Nephron (organoid): Measurements from ENCODE around the gene ACP4.
"Not testable (repeated sequence)": the region's sequence is repeated elsewhere in the genome, so short reads cannot be mapped to it uniquely, and the experiment has no call there.

ENCODE experiments used
- H3K27ac Mint-ChIP-seq, 3 experiments: 2 replicates each; pipeline ENCODE4 v1.8.0; 2020; ENCODE audit warnings: mixed read lengths in 3 of 3, mild to moderate bottlenecking in 2 of 3, moderate library complexity in 1 of 3
- H3K27me3 Mint-ChIP-seq: 2 replicates; pipeline ENCODE4 v1.8.0; 2021; ENCODE audit warnings: low read depth, mild to moderate bottlenecking, moderate library complexity, mixed read lengths
- H3K36me3 Mint-ChIP-seq: 2 replicates; pipeline ENCODE4 v1.8.0; 2020; ENCODE audit warnings: low read depth, mixed read lengths
- H3K4me1 Mint-ChIP-seq: 2 replicates; pipeline ENCODE4 v1.8.0; 2020; ENCODE audit warnings: mixed read lengths
- H3K4me3 Mint-ChIP-seq, 3 experiments: 2 replicates each; pipeline ENCODE4 v1.8.0; 2020; ENCODE audit warnings: mild to moderate bottlenecking in 3 of 3, mixed read lengths in 3 of 3, moderate library complexity in 2 of 3
- H3K9me3 Mint-ChIP-seq: 2 replicates; pipeline ENCODE4 v1.8.0; 2020; ENCODE audit warnings: mixed read lengths
- CTCF ChIP-seq, 3 experiments: fragments of 200-600 bp; sonication (generic); IDR thresholded peaks; one replicate each; pipeline ENCODE4 v1.5.0; 2021; ENCODE audit warnings: antibody characterized with exemption in 3 of 3; ENCODE audit not compliant: unreplicated experiment in 3 of 3

The ACP4 gene

DNA sequence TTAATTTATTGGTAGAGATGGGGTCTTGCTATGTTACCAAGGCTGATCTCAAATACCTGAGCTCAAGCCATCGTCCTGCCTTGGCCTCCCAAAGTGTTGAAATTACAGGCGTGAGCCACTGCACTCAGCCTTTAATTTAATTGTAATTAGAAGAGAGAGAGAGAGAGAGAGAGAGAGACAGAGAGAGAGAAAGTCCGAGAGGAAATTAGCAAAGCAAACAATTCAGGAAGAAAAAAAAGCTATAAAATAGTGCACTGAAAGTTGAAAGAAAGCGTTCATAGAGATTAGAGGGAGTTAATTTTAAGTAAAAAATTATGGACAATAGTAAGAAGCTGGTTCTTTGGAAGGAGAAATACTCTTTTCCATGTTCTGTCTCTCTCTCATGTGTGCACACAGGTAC is 13.0 kb upstream of the ACP4 start:
- H3K27ac Mint-ChIP-seq: no peak overlapping the region
- no peak overlapping the region for H3K4me3 Mint-ChIP-seq
- peaks cover 81% of the 10 kb centered on the region for H3K27me3 Mint-ChIP-seq
- H3K4me1 Mint-ChIP-seq: no peaks in the 10 kb centered on the region
- H3K36me3 Mint-ChIP-seq: no peaks in the 10 kb centered on the region
- H3K9me3 Mint-ChIP-seq: peaks cover 12% of the 10 kb centered on the region
- no peak for TF ChIP-seq CTCF (IDR thresholded peaks at IDR 0.05; ENCODE audit: unreplicated experiment in 3 of 3)

GRCh38 chr19:50777830-50778303 is 12.3 kb upstream of the ACP4 start:
- peaks cover 12% of the 10 kb centered on the region for H3K9me3 Mint-ChIP-seq
- no peaks in the 10 kb centered on the region for H3K4me1 Mint-ChIP-seq
- no peak for TF ChIP-seq CTCF (IDR thresholded peaks at IDR 0.05; ENCODE audit: unreplicated experiment in 3 of 3)
- peak overlapping the region in 1 of 3 experiments; percentile 44 for H3K4me3 Mint-ChIP-seq
- H3K36me3 Mint-ChIP-seq: no peaks in the 10 kb centered on the region
- no peak overlapping the region for H3K27ac Mint-ChIP-seq
- H3K27me3 Mint-ChIP-seq: peaks cover 88% of the 10 kb centered on the region

- Mint-ChIP-seq H3K27ac (no peak overlapping the region), H3K4me3 (no peak overlapping the region), H3K9me3 (peaks cover 12% of the 10 kb centered on the region), H3K36me3 (no peaks in the 10 kb centered on the region), H3K27me3 (peaks cover 91% of the 10 kb centered on the region), H3K4me1 (peaks cover 4% of the 10 kb centered on the region)
- no peak for TF ChIP-seq CTCF (IDR thresholded peaks at IDR 0.05; ENCODE audit: unreplicated experiment in 3 of 3)
Measured at GRCh38 chr19:50778906-50779430, 11.2 kb upstream of the ACP4 start.

DNA sequence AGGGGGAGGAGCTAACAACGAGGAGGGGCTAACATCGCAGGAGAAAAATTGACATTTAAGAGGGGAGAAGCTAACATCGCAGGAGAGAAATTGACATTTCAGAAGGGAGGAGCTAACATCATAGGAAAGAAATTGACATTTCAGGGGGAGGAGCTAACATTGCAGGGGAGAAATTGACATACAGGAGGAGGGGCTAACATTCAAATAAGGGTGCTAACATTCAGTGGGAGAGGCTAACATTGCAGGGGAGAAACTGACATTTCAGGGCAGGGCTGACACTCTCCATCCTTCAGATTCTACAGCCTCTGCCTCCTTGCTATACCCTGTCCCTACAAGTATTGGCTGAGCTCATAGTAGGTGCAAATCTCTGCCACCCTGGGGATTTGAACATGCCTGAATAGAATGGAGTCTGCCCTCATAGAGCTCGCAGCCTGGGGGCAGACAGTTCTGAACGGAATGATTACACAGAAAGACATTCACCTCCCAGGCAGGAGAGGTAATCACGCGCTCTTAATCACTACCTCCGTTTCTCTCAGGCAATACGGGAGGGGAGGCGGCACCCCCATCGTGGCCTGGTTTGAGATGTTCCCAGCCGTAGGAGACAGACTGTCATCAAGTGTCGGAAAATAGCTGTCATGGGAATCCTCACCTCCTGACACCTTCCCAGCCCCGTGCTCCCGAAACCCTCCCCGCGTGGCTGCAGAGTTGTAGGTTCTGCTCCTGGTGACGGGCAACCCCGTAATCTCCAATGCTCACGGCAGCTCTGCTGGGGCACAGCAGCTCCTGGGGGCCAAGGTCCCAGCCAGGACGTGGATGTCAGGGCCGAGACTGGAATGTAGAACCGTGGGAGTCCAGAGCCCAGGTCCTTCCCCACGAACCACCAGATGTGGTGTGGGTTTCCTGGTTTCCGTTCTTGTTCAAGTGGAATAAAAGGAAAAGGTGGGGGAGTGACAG is 10.4 kb upstream of the ACP4 start:
- TF ChIP-seq CTCF (IDR thresholded peaks at IDR 0.05; ENCODE audit: unreplicated experiment in 3 of 3): no peak
- peaks cover 4% of the 10 kb centered on the region for H3K4me1 Mint-ChIP-seq
- H3K27ac Mint-ChIP-seq: no peak overlapping the region
- H3K9me3 Mint-ChIP-seq: peaks cover 12% of the 10 kb centered on the region
- no peak overlapping the region for H3K4me3 Mint-ChIP-seq
- peaks cover 88% of the 10 kb centered on the region for H3K27me3 Mint-ChIP-seq
- H3K36me3 Mint-ChIP-seq: no peaks in the 10 kb centered on the region

- no peak overlapping the region for H3K27ac Mint-ChIP-seq
- TF ChIP-seq CTCF (IDR thresholded peaks at IDR 0.05; ENCODE audit: unreplicated experiment in 3 of 3): no peak
- peaks cover 10% of the 10 kb centered on the region for H3K9me3 Mint-ChIP-seq
- H3K4me1 Mint-ChIP-seq: peaks cover 4% of the 10 kb centered on the region
- H3K36me3 Mint-ChIP-seq: no peaks in the 10 kb centered on the region
- H3K27me3 Mint-ChIP-seq: peaks cover 80% of the 10 kb centered on the region
- H3K4me3 Mint-ChIP-seq: no peak overlapping the region
Measured at GRCh38 chr19:50780753-50781435, 9.3 kb upstream of the ACP4 start.

DNA sequence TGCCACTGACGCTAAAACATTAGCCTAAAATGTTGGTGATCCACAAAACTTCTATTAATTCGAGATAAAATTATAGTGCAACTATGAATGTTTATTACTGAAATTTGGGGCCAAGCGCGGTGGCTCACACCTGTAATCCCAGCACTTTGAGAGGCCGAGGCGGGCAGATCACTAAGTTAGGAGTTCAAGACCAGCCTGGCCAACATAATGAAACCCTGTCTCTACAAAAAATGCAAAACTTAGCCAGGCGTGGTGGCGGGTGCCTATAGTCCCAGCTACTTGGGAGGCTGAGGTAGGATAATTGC is 6.4 kb upstream of the ACP4 start:
- not testable (repeated sequence) for H3K9me3 Mint-ChIP-seq, H3K36me3 Mint-ChIP-seq, H3K27ac Mint-ChIP-seq, H3K4me3 Mint-ChIP-seq, H3K4me1 Mint-ChIP-seq
- peaks cover 54% of the 10 kb centered on the region for H3K27me3 Mint-ChIP-seq
